GM12878 (cell line): ENCODE measurements around the gene NTN1. TPM values are rescaled to one million over a fixed set of nuclear protein-coding genes. Genes with fewer than 3 reads are reported as not detected.
A peak's percentile ranks its signal among the peaks of the same experiment; 100 is the strongest.

Experiments used
- ATAC-seq: fragments of 200-7000 bp; cut with Tn5 transposase; 3 replicates; pipeline ENCODE4 v1.9.1; 2020; ENCODE audit warnings: mild to moderate bottlenecking, moderate library complexity
- BruUV-seq: library from RNA; stranded (reverse); fragments of 400-500 nt; replicated peaks from 2 replicates; lab custom pipeline; 2021; lab: Mats Ljungman, UMichigan
- CTCF ChIA-PET: fragments of 300-600 bp; sonication (Branson Sonifier 250); formaldehyde crosslinking; extraction: SDS; loops from one replicate; lab custom pipeline; 2021; ENCODE audit warnings: inconsistent platforms; lab: Yijun Ruan, JAX
- POLR2A ChIA-PET: fragments of 350-600 bp; formaldehyde crosslinking; extraction: SDS; loops from one replicate; lab custom pipeline; 2021; ENCODE audit warnings: inconsistent platforms; lab: Charles Lee
- RAD21 ChIA-PET: fragments of 300-600 bp; sonication (Branson Sonifier 250); formaldehyde crosslinking; loops from one replicate; lab custom pipeline; 2023; ENCODE audit warnings: antibody characterized with exemption; ENCODE audit not compliant: unreplicated experiment; lab: Charles Lee
- SMC1A ChIA-PET: fragments of 300-600 bp; sonication (Branson Sonifier 250); formaldehyde crosslinking; loops from one replicate; lab custom pipeline; 2023; ENCODE audit not compliant: unreplicated experiment, uncharacterized antibody; lab: Charles Lee
- DNase-seq: peaks from one replicate; pipeline ENCODE4 v3.0.0-alpha.2; 2011; ENCODE audit warnings: low read depth, low spot score
- FAIRE-seq: peaks from 3 replicates; lab custom pipeline; 2011; peaks lifted over from hg19 to GRCh38; lab: Jason Lieb, UNC
- H2AFZ ChIP-seq: 2 replicates; pipeline ENCODE4 v1.6.0; 2011; ENCODE audit warnings: low read depth, low read length, control low read depth; ENCODE audit not compliant: control insufficient read depth
- H3K27ac ChIP-seq: 2 replicates; pipeline ENCODE4 v1.5.1; 2011; ENCODE audit warnings: control low read depth; ENCODE audit not compliant: control insufficient read depth, insufficient read depth
- H3K27me3 ChIP-seq, 2 experiments: replicated peaks in 1 of 2; 2 replicates each; pipeline versions ENCODE4 v1.6.0 to v1.6.1; 2011; ENCODE audit warnings: low read length in 1 of 2; ENCODE audit not compliant: control insufficient read depth in 2 of 2, insufficient read depth in 2 of 2
- H3K36me3 ChIP-seq, 2 experiments: 2 replicates each; pipeline ENCODE4 v1.5.1; 2011; ENCODE audit warnings: low read length in 1 of 2; ENCODE audit not compliant: control insufficient read depth in 2 of 2, insufficient read depth in 2 of 2
- H3K4me1 ChIP-seq: 2 replicates; pipeline ENCODE4 v1.6.1; 2011; ENCODE audit warnings: mild to moderate bottlenecking, low read length, moderate library complexity, mixed read lengths; ENCODE audit not compliant: control insufficient read depth, insufficient read depth
- H3K4me2 ChIP-seq: 2 replicates; pipeline ENCODE4 v1.6.0; 2011; ENCODE audit warnings: control low read depth; ENCODE audit not compliant: control insufficient read depth, insufficient read depth
- H3K4me3 ChIP-seq: fragments of 200-600 bp; sonication (generic); 2 replicates; pipeline ENCODE4 v1.5.1; 2016
- H3K79me2 ChIP-seq: 2 replicates; pipeline ENCODE4 v1.6.0; 2011; ENCODE audit warnings: low read length; ENCODE audit not compliant: control insufficient read depth, insufficient read depth
- H3K9ac ChIP-seq: 2 replicates; pipeline ENCODE4 v1.8.0; 2011; ENCODE audit warnings: low read length, control low read depth, mixed read lengths; ENCODE audit not compliant: control insufficient read depth, insufficient read depth
- H3K9me3 ChIP-seq: replicated peaks from 3 replicates; pipeline ENCODE4 v1.5.1; 2011; ENCODE audit warnings: mild to moderate bottlenecking, low read length; ENCODE audit not compliant: control insufficient read depth, insufficient read depth
- H4K20me1 ChIP-seq: 2 replicates; pipeline ENCODE4 v1.6.0; 2011; ENCODE audit not compliant: control insufficient read depth, insufficient read depth
- BCL3 ChIP-seq: IDR thresholded peaks from 2 replicates; pipeline ENCODE4 v1.6.1; 2011; ENCODE audit warnings: borderline replicate concordance, low read depth, mild to moderate bottlenecking, moderate library complexity, low read length; ENCODE audit not compliant: insufficient read depth, poor library complexity, severe bottlenecking
- BHLHE40 ChIP-seq, 2 experiments: fragments of 450-650 bp in 1 of 2; IDR thresholded peaks; 2 replicates each; pipeline ENCODE4 v1.6.1; 2011 to 2017; ENCODE audit warnings: low read depth in 2 of 2, borderline replicate concordance in 1 of 2, improper control_type of control experiment in 1 of 2, low read length in 1 of 2, mild to moderate bottlenecking in 1 of 2
- CREB1 ChIP-seq: IDR thresholded peaks from 2 replicates; pipeline ENCODE4 v1.6.1; 2012; ENCODE audit warnings: low read depth, mild to moderate bottlenecking, inconsistent platforms
- WGBS: methylation state at CpG from one replicate; pipeline ENCODE4 v1.1.6; 2016; ENCODE audit warnings: low lambda C conversion rate; ENCODE audit not compliant: insufficient replicate concordance, insufficient coverage; ENCODE audit errors: missing lambda C conversion rate; 5-methylcytosine and 5-hydroxymethylcytosine counted together
- in situ Hi-C: fragments of 300-500 bp; cut with MboI; formaldehyde crosslinking; loops from 9 replicates; pipeline ENCODE4 v1.14.3; 2018; ENCODE audit warnings: mixed read lengths
- intact Hi-C: fragments of 100-400 bp; cut with micrococcal nuclease; formaldehyde crosslinking; loops from one replicate; pipeline ENCODE4 v1.14.2; 2022; ENCODE audit not compliant: unreplicated experiment
- polyA plus RNA-seq, 11 experiments: library from polyadenylated mRNA; depleted of rRNA in 4 of 11; unstranded in 6 of 11; stranded (reverse) in 5 of 11; fragments of >200 nt; fragmentation: Nextera tagmentation in 4 of 11; fragmentation: Illumina TruSeq in 1 of 11; extraction: Ambion mirVana in 4 of 11; extraction: Trizol in 1 of 11; gene quantifications; 1 replicate in 1 of 11; 2 replicates in 10 of 11; pipeline versions ENCODE4 v1.2.1 to v1.2.3, GENCODE V29; 2011 to 2016; ENCODE audit warnings: inconsistent platforms in 2 of 11, missing spikeins in 2 of 11, low read depth in 1 of 11
- total RNA-seq, 4 experiments: library from RNA; depleted of rRNA in 3 of 4; stranded (reverse); fragments of >200 nt in 3 of 4; fragmentation: Illumina TruSeq in 1 of 4; extraction: Trizol in 1 of 4; gene quantifications; 2 replicates each; pipeline versions ENCODE4 v1.2.1 to v1.2.3, GENCODE V29; 2013 to 2021
- TF ChIP-seq, protein P1 (sequence below): IDR thresholded peaks from 2 replicates; pipeline ENCODE4 v1.6.1; 2011; ENCODE audit warnings: mild to moderate bottlenecking, low read depth, low read length, moderate library complexity; ENCODE audit not compliant: insufficient replicate concordance

Gene NTN1
- total and polyA plus RNA-seq, 10 of the 15 experiments (the other 5 are each of a cell fraction or from before 2014, with no cell fraction given) = 0.02 to 0.89 (median 0.35) TPM

- no peak for DNase-seq
- no peaks in the 10 kb centered on the region; the same call in 2 of the 3 replicates for H3K9me3 ChIP-seq
- no peaks in the 10 kb centered on the region for H3K36me3 ChIP-seq
- BruUV-seq = no TSS peak
- in situ Hi-C loops = no loop called here
- TF ChIP-seq BCL3 (peak; percentile 83), CREB1 (no peak), BHLHE40 (IDR thresholded peaks at IDR 0.05; ENCODE audit: borderline replicate concordance in 1 of 2, low read depth in 2 of 2, low read length in 1 of 2) (no peak)
- TF ChIP-seq, protein P1, sequence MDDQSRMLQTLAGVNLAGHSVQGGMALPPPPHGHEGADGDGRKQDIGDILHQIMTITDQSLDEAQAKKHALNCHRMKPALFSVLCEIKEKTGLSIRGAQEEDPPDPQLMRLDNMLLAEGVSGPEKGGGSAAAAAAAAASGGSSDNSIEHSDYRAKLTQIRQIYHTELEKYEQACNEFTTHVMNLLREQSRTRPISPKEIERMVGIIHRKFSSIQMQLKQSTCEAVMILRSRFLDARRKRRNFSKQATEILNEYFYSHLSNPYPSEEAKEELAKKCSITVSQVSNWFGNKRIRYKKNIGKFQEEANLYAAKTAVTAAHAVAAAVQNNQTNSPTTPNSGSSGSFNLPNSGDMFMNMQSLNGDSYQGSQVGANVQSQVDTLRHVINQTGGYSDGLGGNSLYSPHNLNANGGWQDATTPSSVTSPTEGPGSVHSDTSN = peak; percentile 22
- TF ChIP-seq, all 136 proteins: peak for 2
- CTCF ChIA-PET = interaction anchor here (0.5 kb wide), 1 partner anchor 9 kb away, joined by 3 read pairs; no protein-coding TSS in a partner anchor
- Histone ChIP-seq H3K27ac (no peak overlapping the region), H3K27me3 (peaks cover 0 to under 1% of the 10 kb centered on the region in 2 experiments; a peak in 1 of 4 replicates), H3K9ac (no peak overlapping the region), H2AFZ (no peak overlapping the region), H3K79me2 (no peaks in the 10 kb centered on the region), H3K4me2 (no peak overlapping the region), H3K4me3 (no peak overlapping the region), H4K20me1 (0 out of 2 replicates have a peak, but pooled peaks cover 2% of the 10 kb centered on the region), H3K4me1 (peaks cover 4% of the 10 kb centered on the region; the same call in 1 of the 2 replicates)
- RAD21 ChIA-PET = no interaction called here
- intact Hi-C loops = no loop called here
- POLR2A ChIA-PET = no interaction called here
- WGBS = 55% methylated on average over 12 of the region's 13 CpGs
- SMC1A ChIA-PET = no interaction called here
- no peak for ATAC-seq
- FAIRE-seq = no peak
These were observed 206.6 kb downstream of the NTN1 start for GRCh38 chr17:9227819-9228407.
